ENCODE measurements around the gene VSTM1.
"Not testable (repeated sequence)": the region's sequence is repeated elsewhere in the genome, so short reads cannot be mapped to it uniquely, and the experiment has no call there.

Gene VSTM1

GRCh38 chr19:54104998-54105715, 41.5 kb upstream of the VSTM1 start:
- Histone ChIP-seq H3K27me3 (ENCODE audit: insufficient read depth, low read length) (no peaks in the 10 kb centered on the region), H3K36me3 (ENCODE audit: insufficient read depth, low read length) (peaks cover 54% of the 10 kb centered on the region)

DNA sequence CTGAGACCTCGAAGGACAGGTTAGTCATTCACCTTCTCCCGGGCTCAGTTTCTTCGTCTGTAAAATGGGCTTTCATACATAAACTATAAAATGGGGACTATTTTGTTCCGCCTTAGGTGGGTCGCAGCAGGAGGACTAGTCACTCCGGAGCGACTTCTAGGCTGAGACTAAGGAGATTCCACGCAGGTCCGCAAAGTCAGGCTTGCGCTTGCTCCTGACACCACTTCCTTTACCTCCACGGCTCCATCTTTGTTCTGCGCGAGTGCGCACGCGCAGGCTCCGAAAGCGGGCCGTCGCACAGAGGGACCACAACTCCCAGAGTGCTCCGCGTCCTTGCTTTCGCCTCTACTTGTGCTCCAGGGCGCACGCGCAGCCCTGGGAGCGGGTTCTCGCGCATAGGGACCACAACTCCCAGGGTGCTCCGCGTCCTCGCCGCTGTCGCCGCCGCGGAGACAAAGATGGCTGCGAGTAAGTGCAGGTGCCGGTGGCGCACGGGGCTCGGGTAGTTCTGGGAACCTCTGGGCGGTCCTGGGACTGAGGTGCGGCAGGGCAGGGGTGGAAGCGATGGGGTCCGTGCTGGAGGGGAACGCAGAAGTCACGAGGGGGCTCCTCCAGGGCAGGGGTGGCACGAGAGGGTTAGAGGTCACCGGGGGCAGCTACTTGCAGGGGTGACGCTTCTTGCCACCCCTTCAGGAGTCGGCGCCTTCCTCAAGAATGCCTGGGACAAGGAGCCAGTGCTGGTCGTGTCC, 38.9 kb upstream of the VSTM1 start, which contains the start of gene NDUFA3:
Gene NDUFA3, plus strand, starts transcription at position 435 of the 749 bp plus-strand sequence. Its CDS starts 24 bp downstream, at position 459.
- H2AFZ ChIP-seq (ENCODE audit: low read length) = peak within 1 kb of the TSS; percentile 45; the same call in 1 of the 2 replicates
- peak within 1 kb of the TSS; percentile 47 for H3K27ac ChIP-seq (ENCODE audit: low read depth, low read length, poor library complexity, severe bottlenecking)
- peaks cover 19% of the 10 kb centered on the region for H3K4me1 ChIP-seq (ENCODE audit: insufficient read depth, low read length, severe bottlenecking)
- no peaks in the 10 kb centered on the region for H3K9me3 ChIP-seq (ENCODE audit: low read length)
- H3K79me2 ChIP-seq (ENCODE audit: insufficient read depth, low read length) = peaks cover 12% of the 10 kb centered on the region
- no peaks in the 10 kb centered on the region for H3K27me3 ChIP-seq (ENCODE audit: insufficient read depth, low read length)
- H3K4me3 ChIP-seq (ENCODE audit: low read depth, low read length, poor library complexity, severe bottlenecking) = peak within 1 kb of the TSS; percentile 79
- H4K20me1 ChIP-seq (ENCODE audit: insufficient read depth, low read length) = no peaks in the 10 kb centered on the region
- no peaks in the 10 kb centered on the region for H3K9me2 ChIP-seq (ENCODE audit: low read depth, low read length)
- H3K9ac ChIP-seq (ENCODE audit: low read length) = peak within 1 kb of the TSS; percentile 88
- H3F3A ChIP-seq (ENCODE audit: insufficient read depth, low read length) = no peaks in the 10 kb centered on the region
- H3K4me2 ChIP-seq (ENCODE audit: low read length) = peak within 1 kb of the TSS; percentile 89
- TF ChIP-seq EZH2 (IDR thresholded peaks at IDR 0.05; ENCODE audit: borderline replicate concordance, low read length) = no peak
- TF ChIP-seq CTCF (IDR thresholded peaks at IDR 0.05; ENCODE audit: low read length) = no peak
- H3K36me3 ChIP-seq (ENCODE audit: insufficient read depth, low read length) = peaks cover 29% of the 10 kb centered on the region

More at GRCh38 chr19:54104998-54105715, 41.5 kb upstream of the VSTM1 start:
- no peak overlapping the region for H2AFZ ChIP-seq (ENCODE audit: low read length)
- H3K4me1 ChIP-seq (ENCODE audit: insufficient read depth, low read length, severe bottlenecking) = peaks cover 19% of the 10 kb centered on the region
- H3K27ac ChIP-seq (ENCODE audit: low read depth, low read length, poor library complexity, severe bottlenecking) = no peak overlapping the region
- H3K4me3 ChIP-seq (ENCODE audit: low read depth, low read length, poor library complexity, severe bottlenecking) = no peak overlapping the region
- no peak for TF ChIP-seq EZH2 (IDR thresholded peaks at IDR 0.05; ENCODE audit: borderline replicate concordance, low read length)
- TF ChIP-seq CTCF (IDR thresholded peaks at IDR 0.05; ENCODE audit: low read length) = no peak
- no peaks in the 10 kb centered on the region for H3K9me2 ChIP-seq (ENCODE audit: low read depth, low read length)
- H3F3A ChIP-seq (ENCODE audit: insufficient read depth, low read length) = no peaks in the 10 kb centered on the region
- H3K79me2 ChIP-seq (ENCODE audit: insufficient read depth, low read length) = peaks cover 12% of the 10 kb centered on the region
- no peaks in the 10 kb centered on the region for H3K9me3 ChIP-seq (ENCODE audit: low read length)
- no peaks in the 10 kb centered on the region for H4K20me1 ChIP-seq (ENCODE audit: insufficient read depth, low read length)
- H3K4me2 ChIP-seq (ENCODE audit: low read length) = no peak overlapping the region
- no peak overlapping the region for H3K9ac ChIP-seq (ENCODE audit: low read length)

DNA sequence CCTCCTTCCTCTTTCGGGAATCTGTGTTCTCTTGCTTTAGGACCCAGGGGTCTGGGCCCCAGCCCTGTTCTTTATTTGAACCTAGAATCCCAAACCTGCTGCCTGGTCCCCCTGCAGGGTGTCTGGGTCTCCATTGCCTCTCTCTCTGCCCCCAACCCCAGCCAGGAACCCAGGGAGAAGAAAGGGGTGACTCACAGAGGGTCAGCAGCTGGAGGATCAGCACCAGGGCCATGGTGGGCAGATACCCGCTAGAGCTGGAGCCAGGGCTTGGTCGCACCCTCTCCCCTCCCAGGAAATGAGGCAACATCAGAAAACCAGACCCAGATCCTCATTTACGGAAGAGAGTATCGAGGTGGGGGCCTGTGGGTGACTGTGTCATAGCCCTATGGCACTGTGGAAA, 36.9 kb upstream of the VSTM1 start, which contains the start of gene OSCAR:
Gene OSCAR, minus strand, starts transcription at position 243 of the 400 bp plus-strand sequence. Its CDS starts 11 bp downstream, at position 232.
- Histone ChIP-seq H3K27ac (ENCODE audit: low read depth, low read length, poor library complexity, severe bottlenecking) (no peak within 1 kb of the TSS), H3F3A (ENCODE audit: insufficient read depth, low read length) (no peaks in the 10 kb centered on the region), H3K4me2 (ENCODE audit: low read length) (no peak within 1 kb of the TSS), H3K4me1 (ENCODE audit: insufficient read depth, low read length, severe bottlenecking) (peaks cover 23% of the 10 kb centered on the region), H3K36me3 (ENCODE audit: insufficient read depth, low read length) (peaks cover 8% of the 10 kb centered on the region), H3K27me3 (ENCODE audit: insufficient read depth, low read length) (no peaks in the 10 kb centered on the region), H3K79me2 (ENCODE audit: insufficient read depth, low read length) (peaks cover 12% of the 10 kb centered on the region), H3K4me3 (ENCODE audit: low read depth, low read length, poor library complexity, severe bottlenecking) (no peak within 1 kb of the TSS), H3K9me2 (ENCODE audit: low read depth, low read length) (no peaks in the 10 kb centered on the region), H4K20me1 (ENCODE audit: insufficient read depth, low read length) (no peaks in the 10 kb centered on the region), H3K9ac (ENCODE audit: low read length) (no peak within 1 kb of the TSS), H3K9me3 (ENCODE audit: low read length) (no peaks in the 10 kb centered on the region), H2AFZ (ENCODE audit: low read length) (no peak within 1 kb of the TSS; the same call in 1 of the 2 replicates)
- TF ChIP-seq EZH2 (IDR thresholded peaks at IDR 0.05; ENCODE audit: borderline replicate concordance, low read length) = no peak
- TF ChIP-seq CTCF (IDR thresholded peaks at IDR 0.05; ENCODE audit: low read length) = no peak

DNA sequence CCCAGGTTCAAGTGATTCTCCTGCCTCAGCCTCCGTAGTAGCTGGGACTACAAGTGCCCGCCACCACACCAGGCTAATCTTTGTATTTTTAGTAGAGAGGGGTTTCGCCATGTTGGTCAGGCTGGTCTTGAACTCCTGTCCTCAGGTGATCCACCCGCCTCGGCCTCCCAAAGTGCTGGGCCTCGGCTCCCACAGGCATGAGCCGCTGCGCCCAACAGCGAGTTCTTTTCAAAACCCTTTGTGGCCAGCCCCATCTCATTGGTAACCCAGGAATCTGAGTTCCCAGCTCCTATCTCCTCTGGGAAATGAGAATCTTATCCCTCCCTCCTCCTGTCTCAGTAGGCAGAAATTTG, 36.2 kb upstream of the VSTM1 start:
- Histone ChIP-seq H3K4me1 (ENCODE audit: insufficient read depth, low read length, severe bottlenecking) (peaks cover 23% of the 10 kb centered on the region), H3K79me2 (ENCODE audit: insufficient read depth, low read length) (peaks cover 12% of the 10 kb centered on the region)
- not testable (repeated sequence) for H3K9me3 ChIP-seq (ENCODE audit: low read length); H3K36me3 ChIP-seq (ENCODE audit: insufficient read depth, low read length); H4K20me1 ChIP-seq (ENCODE audit: insufficient read depth, low read length); H3K4me3 ChIP-seq (ENCODE audit: low read depth, low read length, poor library complexity, severe bottlenecking); H3K27me3 ChIP-seq (ENCODE audit: insufficient read depth, low read length); H3K27ac ChIP-seq (ENCODE audit: low read depth, low read length, poor library complexity, severe bottlenecking); H3K4me2 ChIP-seq (ENCODE audit: low read length); H2AFZ ChIP-seq (ENCODE audit: low read length); H3F3A ChIP-seq (ENCODE audit: insufficient read depth, low read length); H3K9me2 ChIP-seq (ENCODE audit: low read depth, low read length); H3K9ac ChIP-seq (ENCODE audit: low read length)
